CD4-positive, alpha-beta T cell treated with Interferon alpha-2 for 1 hour (primary cell): ENCODE data around the gene CUX1.

ENCODE experiments used
- DNase-seq, 2 donors: peaks; one replicate each; pipeline ENCODE4 v3.0.0-alpha.2; 2020 to 2022

The CUX1 gene

DNA sequence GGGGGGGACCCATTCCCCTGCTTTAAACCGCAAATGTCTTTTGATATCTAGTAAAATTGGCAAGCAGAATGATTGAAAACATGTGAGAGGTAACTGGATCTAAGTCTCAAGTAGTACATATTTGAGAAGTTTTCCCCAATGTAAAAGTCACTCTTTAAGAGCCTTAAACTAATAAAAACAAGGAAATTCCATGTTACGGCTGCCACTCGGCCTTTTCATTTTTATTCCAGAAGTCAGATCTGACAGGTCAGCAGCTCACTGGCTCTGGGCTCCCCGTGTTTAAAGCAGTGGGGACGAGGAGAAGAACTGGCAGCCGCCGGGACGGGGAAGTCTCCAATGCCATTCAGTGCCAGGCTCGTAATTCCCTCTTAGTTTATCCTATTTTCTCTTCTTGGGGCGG, 80.7 kb downstream of the CUX1 start:
- DNase-seq: no peak

DNA sequence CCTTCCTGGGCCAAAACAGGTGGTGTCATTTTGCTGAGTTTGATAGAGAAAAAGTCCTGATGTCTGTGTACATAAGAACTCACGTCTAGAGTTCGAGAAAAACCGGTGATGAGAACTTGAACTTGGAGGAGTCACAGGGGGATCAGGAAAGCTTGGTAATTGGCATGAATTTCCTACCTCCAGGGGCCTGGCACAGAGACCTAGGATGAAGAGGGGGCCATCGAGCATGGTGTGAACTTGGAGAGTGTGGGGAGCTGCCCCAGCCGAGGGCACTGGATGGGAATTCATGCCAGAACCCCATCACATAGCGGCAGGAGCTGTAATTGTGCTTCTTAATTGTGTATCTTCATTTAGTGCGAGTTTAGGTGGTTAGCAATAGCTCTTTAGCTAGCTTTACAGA, 82.2 kb downstream of the CUX1 start:
- no peak for DNase-seq

DNA sequence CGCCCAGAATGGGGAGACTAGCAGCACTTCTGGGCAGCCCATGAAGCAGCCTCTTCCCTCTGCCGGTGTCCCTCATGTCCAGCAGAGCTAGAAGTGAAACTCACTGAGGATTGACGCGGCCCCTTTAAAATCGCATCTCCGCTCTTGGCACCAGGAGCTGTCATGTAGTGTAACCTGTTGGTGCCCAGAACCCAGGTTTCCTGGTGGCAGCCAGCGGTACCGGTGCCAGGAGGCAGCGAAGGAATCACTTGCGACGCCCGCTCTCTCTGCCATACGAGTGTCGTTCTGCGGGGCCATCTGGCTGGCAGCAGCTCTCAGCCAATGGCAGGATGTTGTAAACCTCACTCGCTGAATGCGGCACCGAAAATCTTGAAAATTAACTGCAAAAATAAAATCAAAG, 82.7 kb downstream of the CUX1 start:
- no peak for DNase-seq

DNA sequence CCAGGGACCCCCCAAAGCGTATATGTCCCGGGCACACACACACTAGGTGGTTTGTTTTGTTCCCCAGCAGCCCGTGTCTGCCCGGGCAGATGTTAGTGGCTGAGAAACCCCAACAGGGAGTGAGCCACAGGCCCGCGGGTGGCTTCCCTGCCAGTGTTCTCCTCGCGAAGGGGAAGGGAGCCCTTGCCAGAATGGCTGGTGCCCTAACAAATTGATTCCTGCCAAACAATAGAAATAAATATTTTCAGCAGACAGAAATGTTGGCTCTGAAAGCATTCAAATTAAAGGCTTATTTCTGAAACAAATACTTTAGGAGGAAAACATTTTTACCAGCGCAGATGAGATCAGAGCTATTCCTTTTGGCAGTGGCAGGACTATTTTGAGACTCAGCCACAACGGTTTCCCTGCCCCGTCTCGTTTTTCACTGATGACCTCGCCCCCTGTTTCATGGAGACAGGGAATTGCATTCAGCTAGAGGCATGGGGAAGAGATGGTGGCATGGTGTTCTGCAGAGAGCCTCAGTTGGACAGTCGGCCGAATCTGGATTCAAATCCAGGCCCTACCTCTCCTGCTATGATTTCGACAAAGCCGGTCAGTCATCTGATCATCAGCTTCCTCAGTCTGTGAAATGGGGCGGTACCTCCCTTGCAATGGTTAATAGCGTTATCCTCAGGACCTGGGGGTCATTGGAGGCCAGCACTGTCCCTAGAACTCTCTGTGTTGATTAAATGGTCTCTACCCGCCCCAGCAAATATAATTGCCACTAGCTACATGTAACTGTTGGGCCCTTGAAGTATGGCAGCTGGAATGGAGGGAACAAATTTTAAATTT, 84.5 kb downstream of the CUX1 start:
- no peak for DNase-seq

DNA sequence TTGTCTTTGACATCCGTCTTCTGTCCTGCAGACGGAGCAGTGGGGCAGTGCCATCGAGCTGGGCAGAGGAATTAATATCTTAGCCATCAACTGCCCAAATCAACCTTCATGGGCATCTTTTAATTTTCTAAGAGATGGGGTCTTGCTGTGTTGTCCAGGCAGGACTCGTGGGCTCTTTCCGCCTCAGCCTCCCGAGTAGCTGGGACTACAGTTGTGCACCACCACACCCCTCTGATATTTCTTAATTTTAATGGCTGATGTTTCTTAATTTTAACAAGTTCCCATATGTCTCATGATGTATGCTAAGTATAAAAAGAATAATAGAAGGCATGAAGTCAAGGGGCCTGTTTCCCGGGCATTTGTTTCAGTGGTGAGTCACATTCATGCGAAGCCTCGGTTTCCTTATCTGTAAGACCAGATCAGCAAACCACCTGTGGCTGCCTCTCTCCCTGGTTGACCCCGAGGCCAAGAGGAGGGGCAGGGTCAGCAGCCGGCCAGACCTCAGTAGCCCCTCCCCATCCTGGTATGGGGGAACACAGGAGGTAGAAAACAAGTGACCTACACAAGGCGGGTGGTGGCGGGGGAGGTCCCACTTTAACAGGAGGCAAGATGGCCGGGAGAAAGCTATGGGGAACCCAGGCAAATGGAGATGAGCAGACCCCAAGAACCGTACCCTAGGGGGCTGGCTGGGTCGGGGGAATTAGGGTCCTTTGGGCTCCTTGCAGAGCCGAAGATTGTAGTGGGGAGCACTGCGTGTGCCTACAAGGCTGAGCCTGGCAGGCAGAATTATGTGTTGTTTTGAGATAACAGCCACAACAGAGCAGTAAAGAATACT, 85.5 kb downstream of the CUX1 start:
- DNase-seq: no peak

DNA sequence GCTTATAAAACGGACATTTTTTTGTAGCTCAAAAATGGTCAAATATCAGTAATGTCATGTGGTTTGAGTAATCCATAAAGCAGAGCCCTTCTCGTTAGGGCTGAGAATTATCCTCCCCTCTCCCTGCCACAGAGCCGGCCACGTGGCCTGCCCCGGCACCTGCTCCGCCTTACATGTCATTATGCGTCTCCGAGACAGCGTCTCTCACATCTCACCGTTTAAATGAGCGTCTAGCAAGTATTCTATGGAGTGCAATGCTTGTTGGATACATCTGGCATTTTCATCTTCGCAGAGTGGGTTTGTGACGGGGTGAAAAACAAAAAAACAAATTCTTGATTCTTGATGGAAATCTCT, 86.1 kb downstream of the CUX1 start:
- no peak for DNase-seq

DNA sequence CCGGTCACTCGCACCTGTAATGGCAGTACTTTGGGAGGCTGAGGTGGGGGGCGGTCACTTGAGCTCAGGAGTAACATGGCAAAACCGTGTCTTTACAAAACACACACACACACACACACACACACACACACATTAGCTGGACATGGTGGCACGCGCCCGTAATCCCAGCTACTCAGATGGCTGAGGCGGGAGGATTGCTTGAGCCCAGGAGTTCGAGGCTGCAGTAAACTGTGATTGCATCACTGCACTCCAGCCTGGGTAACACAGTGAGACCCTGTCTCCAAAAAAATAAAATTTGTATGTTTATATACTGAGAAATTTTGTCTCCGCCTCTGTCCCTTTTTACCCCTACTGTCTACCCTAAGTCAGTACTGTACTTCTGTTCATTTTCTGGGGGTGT, 86.6 kb downstream of the CUX1 start:
- DNase-seq: no peak

DNA sequence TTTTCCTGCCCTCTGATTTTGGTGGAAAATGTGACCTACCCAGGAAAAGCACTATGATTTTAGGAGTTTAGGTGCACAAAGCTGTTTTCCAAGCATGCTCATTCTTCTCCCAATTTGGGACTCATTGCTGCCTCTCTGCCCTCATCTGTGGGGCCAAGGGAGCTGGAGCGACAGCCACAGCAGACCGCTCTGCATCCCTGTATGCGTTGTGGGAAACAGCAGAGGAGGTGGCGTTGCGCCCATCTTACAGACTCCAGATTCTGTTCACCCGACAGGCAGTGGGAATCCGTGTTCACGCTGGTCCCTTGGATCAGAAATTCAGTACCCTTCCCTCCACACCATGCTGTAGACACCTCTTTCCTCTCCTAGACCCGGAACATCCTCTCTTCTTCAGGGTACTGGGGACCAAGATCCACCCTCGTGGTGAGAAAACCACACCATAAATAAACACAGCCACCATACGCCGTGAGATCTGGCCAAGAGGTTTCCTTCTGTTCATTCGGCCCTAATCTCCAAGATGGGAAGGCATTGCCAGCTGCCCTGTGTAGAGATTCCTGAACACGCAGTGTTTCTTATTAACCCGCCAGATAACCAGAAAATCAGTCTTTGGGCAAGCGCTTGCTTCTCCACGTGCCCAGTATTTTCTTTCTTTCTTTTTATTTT, 87.9 kb downstream of the CUX1 start:
- no peak for DNase-seq

DNA sequence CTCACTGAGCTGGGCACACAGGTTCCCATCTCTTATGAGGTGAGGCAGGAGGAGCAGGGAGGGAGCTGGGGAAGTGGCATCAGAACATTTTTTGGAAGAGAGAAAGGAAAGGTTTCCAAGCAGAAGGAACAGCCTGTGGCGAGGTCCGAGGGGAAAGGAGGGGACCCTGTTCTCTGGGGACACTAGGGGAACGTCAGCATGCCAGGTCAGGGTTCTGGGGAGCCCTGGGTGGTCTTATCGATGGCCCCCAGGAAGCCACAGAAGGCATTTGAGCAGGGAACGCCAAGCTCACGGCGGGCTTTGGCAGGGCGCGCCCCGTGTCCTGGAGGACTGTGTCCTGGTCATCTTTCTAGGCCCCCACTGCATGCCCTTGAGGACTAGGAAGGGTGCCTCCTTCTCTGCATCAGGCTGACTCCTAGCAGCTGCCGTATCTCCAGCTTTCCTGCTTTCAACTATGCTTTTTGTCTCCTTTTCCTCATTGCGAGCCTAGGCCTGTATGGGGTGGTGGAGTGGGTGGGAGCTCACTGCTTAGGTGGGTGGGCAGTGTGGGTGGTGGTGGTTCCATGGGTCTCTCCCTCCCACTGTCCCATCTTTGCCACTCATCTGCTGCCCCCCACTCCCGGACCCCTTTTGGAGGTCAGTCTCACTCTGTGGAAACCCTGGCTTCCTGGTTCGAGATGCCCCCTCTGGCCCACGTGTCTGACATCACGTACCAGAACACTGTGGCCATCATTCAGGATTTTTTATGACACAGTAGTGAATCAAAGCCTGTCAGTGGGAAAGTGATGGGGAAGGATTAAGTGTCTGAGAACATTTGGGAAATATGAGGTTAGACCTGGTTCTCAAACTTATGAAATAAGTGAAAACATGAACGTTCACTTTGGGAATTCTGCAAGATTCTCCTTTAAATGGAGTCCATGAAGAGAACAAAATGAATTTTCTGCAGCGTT, 89.1 kb downstream of the CUX1 start:
- DNase-seq: no peak

DNA sequence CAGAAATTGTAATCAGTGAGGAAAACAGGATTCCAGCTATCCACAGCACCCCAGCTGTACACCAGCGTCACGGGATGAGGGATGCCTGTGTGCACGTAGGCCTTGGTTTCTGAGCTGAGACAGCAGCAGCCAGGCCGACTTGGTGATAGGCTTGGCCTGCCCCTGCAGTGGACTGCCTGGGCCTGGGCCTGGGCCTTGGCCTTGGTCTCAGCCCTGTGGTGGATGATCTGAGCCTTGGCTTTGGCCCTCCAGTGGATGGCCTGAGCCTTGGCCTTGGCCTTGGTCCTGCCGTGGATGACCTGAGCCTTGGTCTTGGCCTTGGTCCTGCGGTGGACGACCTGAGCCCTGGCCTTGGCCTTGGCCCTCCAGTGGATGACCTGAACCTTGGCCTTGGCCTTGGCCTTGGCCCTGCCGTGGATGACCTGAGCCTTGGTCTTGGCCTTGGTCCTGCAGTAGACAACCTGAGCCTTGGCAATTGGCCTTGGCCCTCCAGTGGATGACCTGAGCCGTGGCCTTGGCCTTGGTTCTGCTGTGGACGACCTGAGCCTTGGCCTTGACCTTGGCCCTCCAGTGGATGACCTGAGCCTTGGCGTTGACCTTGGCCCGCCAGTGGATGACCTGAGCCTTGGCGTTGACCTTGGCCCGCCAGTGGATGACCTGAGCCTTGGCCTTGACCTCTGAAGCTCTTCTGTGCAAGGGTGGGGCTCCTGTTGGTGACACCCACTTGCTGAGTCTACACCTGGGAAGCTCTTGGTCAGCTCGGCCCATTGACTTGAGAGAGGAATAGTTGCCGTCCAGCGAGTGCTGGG, 93.8 kb downstream of the CUX1 start:
- DNase-seq: no peak

DNA sequence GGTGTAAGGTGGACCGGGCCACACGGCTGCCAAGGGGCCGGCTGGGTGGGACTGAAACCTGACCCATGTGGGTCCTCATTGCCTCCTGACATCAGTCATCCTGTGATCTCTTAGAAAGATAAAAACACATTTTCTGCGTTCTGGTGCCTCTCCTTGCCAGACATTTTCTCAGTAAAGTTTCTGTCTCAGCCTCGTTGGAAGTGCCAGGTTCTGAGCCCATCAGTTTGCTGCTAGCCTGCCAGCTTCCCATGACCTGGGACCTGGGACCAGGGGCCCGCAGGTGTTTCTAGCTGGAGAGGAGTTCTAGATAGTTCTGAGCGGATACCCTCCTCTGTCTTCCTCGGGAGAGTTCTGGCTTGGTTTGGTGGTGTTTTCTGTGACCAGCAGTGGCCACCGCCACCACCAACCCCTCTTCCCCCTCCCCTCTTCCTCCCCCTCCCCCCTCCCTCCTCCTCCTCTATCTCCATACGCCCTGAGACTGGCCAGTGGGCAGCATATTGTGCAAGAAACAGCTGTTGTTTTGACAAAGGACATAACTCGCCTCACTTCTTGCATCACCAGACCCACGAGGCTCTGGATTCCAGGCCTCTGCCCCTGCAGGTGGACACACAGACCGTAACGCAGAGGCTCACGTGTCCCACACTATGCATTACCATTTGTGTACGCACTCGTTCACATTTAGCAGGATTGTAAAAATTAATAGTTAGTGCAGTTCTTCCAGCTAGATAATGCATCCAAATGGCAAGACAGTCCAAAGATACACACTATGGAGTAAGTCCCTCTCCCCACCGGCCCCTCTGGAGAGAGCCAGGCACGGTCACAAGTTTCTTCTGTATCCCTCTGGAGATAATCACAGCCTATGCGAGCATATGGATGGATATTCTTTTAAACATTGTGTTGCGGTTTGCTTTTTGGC, 94.6 kb downstream of the CUX1 start:
- DNase-seq: no peak

DNA sequence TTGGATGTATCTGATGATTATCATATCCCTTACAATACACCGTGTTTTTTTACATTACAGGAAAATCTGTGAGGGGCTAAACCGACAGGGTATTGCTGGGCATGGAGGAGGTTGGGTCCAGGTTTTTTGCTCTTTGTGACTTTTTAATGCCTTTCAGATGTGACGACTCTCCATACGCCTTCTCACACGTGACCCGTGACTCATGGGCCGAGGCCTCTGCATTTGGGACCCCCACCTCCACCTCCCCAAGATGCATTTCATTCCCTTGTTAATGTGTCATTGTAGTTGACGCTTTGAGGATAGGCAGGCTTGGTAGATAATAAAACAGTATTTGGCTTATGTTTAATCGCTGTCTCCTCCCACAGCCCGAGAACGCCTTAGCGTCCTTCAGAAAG, 95.3 kb downstream of the CUX1 start:
- no peak for DNase-seq

DNA sequence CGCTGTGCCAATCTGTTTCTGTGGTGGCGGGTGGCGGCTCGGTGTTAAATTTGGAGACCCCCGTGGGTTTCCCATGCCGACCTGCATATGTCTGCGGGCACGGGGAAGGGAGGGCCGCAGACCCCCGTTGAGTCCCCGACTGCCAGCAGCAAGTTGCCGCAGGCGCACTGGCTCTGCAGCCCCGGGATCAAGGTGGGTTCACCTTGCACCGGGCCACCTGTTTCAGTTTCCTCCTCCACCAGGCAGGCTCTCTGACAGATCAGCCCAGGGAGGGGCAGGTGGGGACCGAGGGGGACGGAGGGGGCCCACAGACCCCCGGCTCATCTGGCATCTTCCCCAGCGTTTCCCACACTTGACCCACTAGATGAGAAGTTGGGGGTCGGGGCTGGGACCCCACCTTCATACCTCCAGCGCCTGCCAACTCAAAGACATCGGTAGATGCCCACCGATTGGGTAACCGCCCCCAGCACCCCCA, 95.9 kb downstream of the CUX1 start:
- no peak for DNase-seq

DNA sequence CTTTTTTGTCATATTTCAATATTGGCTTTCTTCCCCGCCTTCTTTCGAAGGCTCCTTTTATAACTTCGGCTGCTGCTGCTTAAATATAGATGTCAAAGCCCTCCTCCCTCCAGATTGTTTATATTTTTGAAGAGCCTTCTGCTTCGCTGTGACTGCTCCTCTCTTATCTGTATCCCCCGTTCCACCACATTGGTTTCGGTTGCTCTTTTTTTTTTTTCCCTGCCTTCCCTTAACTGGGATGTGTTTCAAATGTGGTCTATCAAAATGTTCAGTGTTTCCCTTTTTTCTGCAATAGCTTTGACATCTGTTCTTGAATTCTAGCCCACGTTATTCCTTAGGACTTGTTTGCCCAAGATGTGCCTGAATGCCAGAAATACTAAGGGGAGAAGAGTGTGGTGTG, 96.4 kb downstream of the CUX1 start:
- no peak for DNase-seq

DNA sequence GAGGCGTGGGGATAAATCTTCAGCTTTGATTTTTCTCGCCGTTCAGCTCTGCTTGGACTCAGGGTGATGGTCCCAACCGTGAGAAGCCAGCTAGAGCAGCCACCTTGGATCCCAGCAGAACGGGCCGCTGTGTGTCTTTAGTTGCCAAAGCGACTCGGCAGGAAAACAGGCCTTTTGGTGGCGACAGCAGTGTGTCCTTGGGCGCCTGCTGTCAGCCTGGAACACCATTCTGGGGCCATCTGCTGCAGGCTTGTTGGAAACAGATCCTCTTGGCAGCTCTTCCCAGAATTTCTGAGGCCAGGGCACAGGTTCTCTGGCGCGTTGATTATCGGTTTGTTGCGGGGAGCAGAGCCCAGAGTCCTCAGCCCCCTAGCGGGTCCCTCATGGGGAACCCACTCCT, 97.6 kb downstream of the CUX1 start:
- no peak for DNase-seq

DNA sequence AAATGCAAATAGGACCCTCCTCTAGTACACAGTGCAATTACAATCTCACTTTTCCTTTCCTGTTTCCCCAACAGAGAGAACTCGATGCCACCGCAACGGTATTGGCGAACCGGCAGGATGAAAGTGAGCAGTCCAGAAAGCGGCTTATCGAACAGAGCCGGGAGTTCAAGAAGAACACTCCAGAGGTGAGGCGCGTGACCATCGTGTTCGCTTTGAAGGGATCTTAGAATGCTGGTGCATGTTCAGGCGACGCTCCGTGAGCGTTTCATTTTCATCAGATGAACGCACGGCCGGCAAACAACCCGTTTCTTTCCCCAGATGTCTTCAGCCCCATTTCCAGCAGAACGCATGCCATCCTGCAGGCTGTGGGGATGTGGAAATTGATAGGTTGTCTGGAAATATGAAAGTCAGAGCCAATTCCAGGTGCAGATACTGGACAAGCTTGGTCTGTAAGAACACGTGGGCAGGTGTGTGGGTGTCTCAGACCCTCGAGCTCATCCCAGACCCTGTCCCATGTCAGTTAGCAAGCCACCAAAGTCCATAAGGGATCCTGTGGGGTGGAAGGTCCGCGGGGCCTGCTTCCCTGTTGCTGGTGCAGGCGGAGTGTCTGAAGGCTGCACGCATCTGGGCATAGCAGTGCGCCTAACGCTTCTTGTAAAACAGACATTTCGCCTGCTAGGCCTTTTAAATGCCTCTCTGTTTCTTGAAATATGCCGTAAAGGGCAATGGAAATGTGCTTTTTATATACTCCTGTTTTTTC, 98.8 kb downstream of the CUX1 start:
- DNase-seq: no peak

DNA sequence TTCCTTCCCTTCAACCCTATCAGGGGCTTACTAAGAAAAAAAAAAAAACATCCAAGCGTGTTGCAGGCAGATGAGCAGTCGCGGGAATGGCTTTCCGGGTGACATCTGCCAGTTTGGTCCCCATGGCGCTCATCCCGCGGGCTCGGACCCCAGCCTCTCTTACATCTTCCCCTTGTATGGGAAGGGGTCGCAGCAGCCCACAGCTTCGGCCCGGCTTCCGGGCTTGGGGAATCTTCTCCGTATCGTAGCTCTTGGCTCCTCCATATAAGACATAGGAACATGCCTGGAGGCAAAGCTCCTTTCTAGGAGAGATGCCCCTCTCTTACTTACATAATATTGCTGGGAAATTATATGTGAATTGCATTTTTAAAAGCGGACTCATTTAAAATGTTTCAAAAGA, 99.5 kb downstream of the CUX1 start:
- DNase-seq: no peak

DNA sequence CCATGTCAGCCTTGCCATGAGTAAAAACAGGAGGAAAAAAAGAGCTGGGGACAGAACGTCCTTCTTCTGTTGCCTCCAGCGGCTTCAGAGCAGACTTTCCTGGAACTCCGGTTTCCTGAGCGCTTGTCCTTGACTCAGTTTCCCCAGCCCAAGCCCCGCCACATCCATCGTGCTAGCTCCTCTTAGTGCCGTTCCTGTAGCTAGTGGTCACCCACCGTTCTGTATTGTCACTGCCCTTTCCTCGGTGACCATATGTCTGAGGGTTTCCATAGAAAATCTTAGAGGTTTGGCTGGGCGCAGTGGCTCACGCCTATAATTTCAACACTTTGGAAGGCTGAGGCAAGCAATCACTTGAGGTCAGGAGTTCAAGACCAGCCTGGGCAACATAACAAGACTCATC, 100.1 kb downstream of the CUX1 start:
- DNase-seq: no peak

DNA sequence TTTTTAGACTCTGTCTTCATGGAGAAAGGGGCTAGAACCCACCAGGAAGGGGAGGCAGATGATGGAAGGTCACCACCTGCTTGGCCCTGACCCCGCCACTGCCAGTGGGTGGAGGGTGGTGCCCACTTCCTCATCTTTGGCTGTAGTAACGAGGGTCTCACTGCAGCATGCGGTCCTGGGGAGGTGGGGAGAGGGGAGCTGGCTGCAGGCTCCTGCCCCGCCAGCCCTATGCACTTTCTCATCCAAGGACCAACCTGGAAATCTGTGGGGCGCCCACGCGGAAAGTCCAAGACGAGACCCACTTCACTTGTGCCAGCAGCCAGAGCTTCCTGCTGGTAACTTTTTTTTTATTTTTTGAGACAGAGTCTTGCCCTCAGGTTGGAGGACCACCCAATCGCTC, 101.0 kb downstream of the CUX1 start:
- no peak for DNase-seq
